T-helper 2 cell treated with Interferon-gamma antibody and Interleukin-4, amounts not matched to agents 5 μg/mL and 100 μg/mL, for 36 hours (primary cell): Measurements from ENCODE around the gene BANK1.

Experiments used
- DNase-seq: peaks from one replicate; pipeline ENCODE4 v3.0.0; 2021; ENCODE audit warnings: low spot score
- H3K27ac Mint-ChIP-seq: one replicate; pipeline ENCODE4 v1.8.0; 2021; ENCODE audit warnings: mild to moderate bottlenecking, mixed read lengths
- H3K27me3 Mint-ChIP-seq: one replicate; pipeline ENCODE4 v1.8.0; 2021; ENCODE audit warnings: low read depth, mixed read lengths
- H3K36me3 Mint-ChIP-seq: one replicate; pipeline ENCODE4 v1.8.0; 2021; ENCODE audit warnings: low read depth, mixed read lengths
- H3K4me1 Mint-ChIP-seq: one replicate; pipeline ENCODE4 v1.8.0; 2021; ENCODE audit warnings: low read depth, mixed read lengths
- H3K4me3 Mint-ChIP-seq: one replicate; pipeline ENCODE4 v1.8.0; 2022; ENCODE audit warnings: mild to moderate bottlenecking, moderate library complexity, mixed read lengths
- H3K9me3 Mint-ChIP-seq: one replicate; pipeline ENCODE4 v1.8.0; 2021; ENCODE audit warnings: mixed read lengths

Gene BANK1

DNA sequence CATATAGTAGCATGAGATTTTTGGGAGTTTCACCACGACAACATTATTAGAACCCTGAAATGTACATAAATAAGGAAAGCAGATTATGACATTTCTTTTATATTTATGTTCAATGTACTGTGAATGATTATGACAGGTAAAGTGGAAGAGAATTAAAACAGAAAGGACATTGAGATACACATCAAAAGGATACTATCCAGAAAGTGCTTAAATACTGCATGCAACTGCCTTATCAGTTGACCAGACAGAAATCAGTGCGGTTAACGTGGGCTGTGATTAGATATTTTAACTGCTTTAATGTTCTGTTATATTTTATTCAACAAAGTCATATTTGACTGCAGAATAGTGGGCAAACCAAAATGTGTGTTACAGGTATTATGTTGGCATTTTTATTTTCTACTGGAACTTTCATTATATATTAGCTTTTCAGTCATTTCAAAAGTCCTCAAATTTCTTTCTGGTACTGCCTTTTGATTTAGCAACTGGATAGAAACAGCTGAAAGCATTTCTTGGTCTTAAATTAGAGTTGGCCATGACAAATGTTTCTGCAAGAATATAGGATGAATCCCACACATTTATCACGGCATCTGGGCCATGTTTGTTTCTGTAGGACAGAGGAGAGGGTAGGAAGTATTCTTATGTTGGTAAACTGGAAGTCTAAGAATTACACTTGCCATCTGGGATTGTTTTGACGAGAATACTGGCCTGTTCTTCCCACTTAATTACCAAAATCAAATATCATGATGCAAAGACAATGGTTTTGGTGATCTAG, 299.5 kb downstream of the BANK1 start:
- Mint-ChIP-seq H3K36me3 (no peaks in the 10 kb centered on the region), H3K27me3 (no peaks in the 10 kb centered on the region), H3K9me3 (no peaks in the 10 kb centered on the region), H3K4me1 (no peaks in the 10 kb centered on the region), H3K4me3 (no peak overlapping the region), H3K27ac (no peak overlapping the region)
- no peak for DNase-seq

DNA sequence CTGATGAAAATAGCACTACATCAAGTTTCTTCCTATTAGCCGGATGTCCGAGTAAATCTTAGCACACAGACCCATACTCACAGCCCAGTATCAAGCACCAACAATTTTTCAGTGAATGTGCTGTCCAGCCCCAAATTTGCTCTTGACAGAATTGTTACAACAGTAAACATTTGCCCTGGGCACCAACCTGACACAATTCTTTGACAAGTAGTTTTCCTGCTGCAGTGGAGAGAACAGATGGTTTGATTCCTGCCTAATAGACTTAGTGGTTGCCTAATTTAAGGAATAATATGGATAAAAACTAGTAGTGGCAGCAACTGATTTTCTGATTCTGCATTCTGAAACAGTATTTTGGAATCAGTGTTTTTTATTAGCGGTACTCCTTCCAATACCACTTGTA, 301.1 kb downstream of the BANK1 start:
- Mint-ChIP-seq H3K4me3 (no peak overlapping the region), H3K9me3 (no peaks in the 10 kb centered on the region), H3K27ac (no peak overlapping the region), H3K4me1 (no peaks in the 10 kb centered on the region), H3K27me3 (no peaks in the 10 kb centered on the region), H3K36me3 (no peaks in the 10 kb centered on the region)
- no peak for DNase-seq

DNA sequence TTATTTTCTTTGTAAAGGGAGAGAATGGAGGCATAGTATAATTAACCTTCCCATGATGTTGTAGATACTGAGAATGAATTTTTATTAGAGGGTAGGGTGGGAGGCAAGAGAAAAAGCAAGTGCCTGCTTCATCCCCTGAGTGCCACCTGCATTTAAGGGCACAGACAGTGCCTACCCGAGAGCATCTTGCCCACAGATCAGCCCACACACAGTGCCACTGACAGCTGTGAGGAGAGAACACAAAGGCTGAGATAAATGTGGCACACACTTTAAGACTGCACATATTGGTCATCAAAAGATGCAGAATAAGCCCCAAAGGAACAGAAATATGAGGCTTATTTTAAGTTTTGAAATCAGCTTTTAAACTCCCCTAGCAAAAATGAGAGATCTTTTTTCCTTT, 304.0 kb downstream of the BANK1 start:
- Mint-ChIP-seq H3K4me3 (no peak overlapping the region), H3K36me3 (no peaks in the 10 kb centered on the region), H3K27me3 (no peaks in the 10 kb centered on the region), H3K4me1 (no peaks in the 10 kb centered on the region), H3K27ac (no peak overlapping the region), H3K9me3 (no peaks in the 10 kb centered on the region)
- no peak for DNase-seq

DNA sequence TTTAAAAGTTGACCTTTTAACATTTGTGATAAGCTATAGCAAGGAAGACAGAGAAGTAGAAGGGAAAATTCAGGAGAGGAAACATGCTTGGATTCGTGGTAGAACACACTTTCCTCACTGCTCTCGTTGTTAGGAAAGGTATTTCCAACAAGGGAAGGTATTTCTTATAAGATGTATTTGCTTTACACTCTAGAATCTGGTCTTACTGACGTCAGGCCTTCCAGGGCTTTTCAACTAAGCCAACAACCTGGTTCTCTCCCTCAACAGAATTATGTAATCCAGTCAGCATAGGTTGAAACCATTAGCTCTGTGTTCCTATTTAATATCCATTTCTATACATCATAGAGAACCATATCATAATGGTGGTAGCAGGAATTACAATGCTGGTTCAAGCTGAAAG, 312.8 kb downstream of the BANK1 start:
- Mint-ChIP-seq H3K9me3 (peaks cover 22% of the 10 kb centered on the region), H3K27me3 (no peaks in the 10 kb centered on the region), H3K4me3 (no peak overlapping the region), H3K36me3 (no peaks in the 10 kb centered on the region), H3K27ac (no peak overlapping the region), H3K4me1 (no peaks in the 10 kb centered on the region)
- no peak for DNase-seq

DNA sequence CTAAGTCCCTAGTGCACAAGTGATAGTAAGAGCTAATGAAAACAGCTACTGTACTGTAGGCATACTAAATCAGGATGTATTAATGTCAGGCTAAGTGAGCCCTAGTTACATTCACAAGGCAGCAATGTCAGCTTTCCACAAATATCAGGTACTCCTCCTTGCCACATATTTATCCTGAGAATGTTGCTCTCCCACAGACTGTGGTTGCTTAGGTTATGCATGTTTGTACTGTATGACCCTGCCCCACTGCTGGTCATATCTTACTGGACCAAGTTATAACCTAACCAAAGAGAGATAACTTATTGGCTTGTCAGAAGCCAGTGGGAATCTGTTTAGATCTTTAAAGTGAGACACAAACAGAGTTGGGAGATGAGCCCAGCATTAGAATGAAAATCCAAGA, 313.7 kb downstream of the BANK1 start:
- Mint-ChIP-seq H3K27ac (no peak overlapping the region), H3K9me3 (peaks cover 26% of the 10 kb centered on the region), H3K27me3 (no peaks in the 10 kb centered on the region), H3K36me3 (no peaks in the 10 kb centered on the region), H3K4me3 (no peak overlapping the region), H3K4me1 (no peaks in the 10 kb centered on the region)
- DNase-seq: no peak

DNA sequence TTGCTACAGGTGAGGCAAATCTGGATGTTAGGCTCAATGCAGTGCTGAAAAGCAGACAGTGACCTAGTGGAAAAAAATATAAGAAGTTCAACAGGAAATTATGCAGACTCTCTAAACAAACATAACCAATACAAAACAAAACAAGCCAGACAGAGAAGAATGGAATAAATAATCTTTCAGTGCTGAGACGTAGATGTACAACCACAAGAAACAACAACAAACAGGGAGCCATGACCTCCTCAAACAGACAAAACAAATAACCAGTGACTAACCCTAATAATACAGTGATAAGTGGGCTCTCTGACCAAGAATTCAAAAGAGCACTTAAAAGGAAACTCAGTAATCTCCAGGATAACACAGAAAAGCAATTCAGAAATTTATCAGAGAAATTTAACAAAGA, 315.5 kb downstream of the BANK1 start:
- Mint-ChIP-seq H3K36me3 (no peaks in the 10 kb centered on the region), H3K4me3 (no peak overlapping the region), H3K27me3 (no peaks in the 10 kb centered on the region), H3K9me3 (peaks cover 26% of the 10 kb centered on the region), H3K4me1 (no peaks in the 10 kb centered on the region), H3K27ac (no peak overlapping the region)
- DNase-seq: no peak

DNA sequence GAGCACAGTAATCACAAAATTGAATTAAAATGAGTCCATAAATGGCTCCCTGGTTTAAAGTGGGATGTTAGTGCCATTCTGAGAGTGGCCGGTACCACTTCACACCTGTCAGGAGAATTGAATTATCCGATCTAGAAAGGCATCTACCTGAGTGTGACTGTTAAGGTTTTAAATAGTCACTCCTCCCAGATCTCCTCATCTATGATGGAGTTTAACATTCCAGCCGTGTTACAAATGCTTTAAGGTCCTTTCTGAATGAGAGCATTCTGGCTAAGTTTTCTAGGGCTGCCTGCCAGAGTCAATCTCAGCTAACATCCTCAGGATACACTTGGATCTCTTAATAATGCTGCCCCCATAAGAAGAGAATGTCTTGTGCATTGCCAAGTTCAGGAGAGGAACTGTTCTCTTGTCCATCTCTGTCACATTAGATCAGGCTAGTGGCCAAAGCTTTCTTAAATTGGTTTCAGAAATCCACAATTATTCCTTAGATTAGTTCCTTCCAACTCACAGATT, 323.6 kb downstream of the BANK1 start:
- Mint-ChIP-seq H3K4me3 (no peak overlapping the region), H3K4me1 (no peaks in the 10 kb centered on the region), H3K36me3 (no peaks in the 10 kb centered on the region), H3K27ac (no peak overlapping the region), H3K9me3 (no peaks in the 10 kb centered on the region), H3K27me3 (no peaks in the 10 kb centered on the region)
- DNase-seq: no peak

DNA sequence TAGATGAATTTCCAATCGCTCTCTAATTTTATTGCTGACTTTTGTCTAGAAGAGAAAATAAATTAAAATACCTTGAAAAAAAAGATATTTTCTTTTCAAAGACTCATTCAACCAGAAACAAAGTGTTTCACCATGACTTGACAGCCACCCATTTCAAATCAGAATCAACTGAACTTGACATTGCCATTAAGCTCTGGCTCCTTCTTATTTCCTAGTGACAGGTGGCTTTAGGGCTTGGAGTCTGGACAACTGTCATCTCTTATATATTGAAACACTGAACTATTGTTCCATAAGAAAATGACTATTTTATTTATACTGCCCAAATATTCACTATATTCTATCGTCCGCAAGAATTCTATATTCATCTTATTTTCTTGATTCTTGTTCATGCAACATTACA, 325.6 kb downstream of the BANK1 start:
- H3K27me3 Mint-ChIP-seq: no peaks in the 10 kb centered on the region
- H3K4me3 Mint-ChIP-seq: no peak overlapping the region
- no peak overlapping the region for H3K27ac Mint-ChIP-seq
- H3K9me3 Mint-ChIP-seq: peaks cover 1% of the 10 kb centered on the region
- no peak for DNase-seq
- no peaks in the 10 kb centered on the region for H3K4me1 Mint-ChIP-seq
- H3K36me3 Mint-ChIP-seq: no peaks in the 10 kb centered on the region

DNA sequence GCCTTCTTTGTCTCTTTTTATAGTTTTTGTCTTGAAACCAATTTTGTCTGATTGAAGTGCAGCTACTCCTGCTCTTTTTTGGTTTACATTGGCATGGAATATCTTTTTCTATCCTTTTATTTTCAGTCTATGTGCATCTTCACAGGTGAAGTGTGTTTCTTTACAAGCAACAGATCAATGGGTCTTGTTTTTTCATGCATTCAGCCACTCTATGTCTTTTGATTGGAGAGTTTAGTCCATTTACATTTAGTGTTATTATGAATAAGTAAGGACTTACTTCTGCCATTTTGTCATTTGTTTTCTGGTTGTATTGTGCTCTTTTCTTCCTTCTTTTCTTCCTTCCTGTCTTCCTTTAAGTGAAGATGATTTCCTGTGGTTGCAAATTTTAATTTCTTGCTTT, 330.3 kb downstream of the BANK1 start:
- DNase-seq: no peak
- Mint-ChIP-seq H3K9me3 (peaks cover 14% of the 10 kb centered on the region), H3K27me3 (no peaks in the 10 kb centered on the region), H3K4me1 (no peaks in the 10 kb centered on the region), H3K4me3 (no peak overlapping the region), H3K27ac (no peak overlapping the region), H3K36me3 (no peaks in the 10 kb centered on the region)
